GM21390 (cell line): ENCODE measurements around the gene ARHGEF4.
"Not testable (repeated sequence)": the region's sequence is repeated elsewhere in the genome, so short reads cannot be mapped to it uniquely, and the experiment has no call there.

Source experiments
- ATAC-seq: cut with Tn5 transposase; IDR thresholded peaks from one replicate; pipeline ENCODE4 v1.9.1; 2021; ENCODE audit not compliant: unreplicated experiment

Gene ARHGEF4

GRCh38 chr2:131077182-131077846 is 240.6 kb downstream of the ARHGEF4 start:
- no peak for ATAC-seq

- no peak for ATAC-seq
These were observed 241.3 kb downstream of the ARHGEF4 start for GRCh38 chr2:131077966-131078365.

- not testable (repeated sequence) for ATAC-seq
These were observed 243.2 kb downstream of the ARHGEF4 start for GRCh38 chr2:131079931-131080330.

GRCh38 chr2:131081190-131081589 is 244.5 kb downstream of the ARHGEF4 start:
- no peak for ATAC-seq

- no peak for ATAC-seq
These were observed 248.9 kb downstream of the ARHGEF4 start for GRCh38 chr2:131085646-131086045.

- ATAC-seq = no peak
These were observed 255.8 kb downstream of the ARHGEF4 start for GRCh38 chr2:131092458-131093005.

GRCh38 chr2:131093006-131093695 is 256.4 kb downstream of the ARHGEF4 start, which contains the start of gene FAM168B:
Gene FAM168B, minus strand, starts transcription at chr2:131093460. Its CDS starts 10,814 bp downstream, at chr2:131082646.
- peak; percentile 80 for ATAC-seq

GRCh38 chr2:131093696-131094462 is 257.2 kb downstream of the ARHGEF4 start:
- peak; percentile 67 for ATAC-seq

- no peak for ATAC-seq
These were observed 258.0 kb downstream of the ARHGEF4 start for GRCh38 chr2:131094463-131095281.
